H1 (cell line): ENCODE data around the gene UBL4A.

Source experiments
- BRCA1 ChIP-seq: IDR thresholded peaks from 2 replicates; pipeline ENCODE4 v1.6.1; 2012; ENCODE audit warnings: low read depth, low read length, improper control_type of control experiment
- CEBPB ChIP-seq: IDR thresholded peaks from 2 replicates; pipeline ENCODE4 v1.6.1; 2012; ENCODE audit warnings: low read depth, low read length
- CREB1 ChIP-seq: IDR thresholded peaks from 2 replicates; pipeline ENCODE4 v1.6.1; 2012; ENCODE audit warnings: inconsistent platforms
- JUND ChIP-seq: IDR thresholded peaks from 2 replicates; pipeline ENCODE4 v1.6.1; 2011; ENCODE audit warnings: mild to moderate bottlenecking, improper control_type of control experiment, low read length
- POLR2A ChIP-seq, 2 experiments: IDR thresholded peaks; 1 replicate in 1 of 2; 2 replicates in 1 of 2; pipeline ENCODE4 v1.6.1; 2011; ENCODE audit warnings: low read depth in 2 of 2, low read length in 2 of 2, mild to moderate bottlenecking in 2 of 2; ENCODE audit errors: control extremely low read depth in 1 of 2
- POLR2AphosphoS5 ChIP-seq: IDR thresholded peaks from 2 replicates; pipeline ENCODE4 v1.6.1; 2011; ENCODE audit warnings: low read depth, low read length
- POU5F1 ChIP-seq: IDR thresholded peaks from 2 replicates; pipeline ENCODE4 v1.6.1; 2011; ENCODE audit warnings: low read depth, mild to moderate bottlenecking, low read length, moderate library complexity
- TAF1 ChIP-seq: IDR thresholded peaks from 2 replicates; pipeline ENCODE4 v1.6.1; 2011; ENCODE audit warnings: mild to moderate bottlenecking, low read depth, low read length
- YY1 ChIP-seq: IDR thresholded peaks from 2 replicates; pipeline ENCODE4 v1.6.1; 2011; ENCODE audit warnings: low read depth, mild to moderate bottlenecking, low read length
- ZNF274 ChIP-seq: IDR thresholded peaks from 2 replicates; pipeline ENCODE4 v1.7.0; 2012; ENCODE audit warnings: low read length, borderline replicate concordance; ENCODE audit errors: extremely low read depth
- TF ChIP-seq, protein P1 (sequence below), 3 experiments: IDR thresholded peaks; 1 replicate in 2 of 3; 2 replicates in 1 of 3; pipeline versions ENCODE4 v1.5.1 to v1.6.1; 2011; ENCODE audit warnings: low read length in 3 of 3, mild to moderate bottlenecking in 3 of 3, inconsistent platforms in 2 of 3, low read depth in 1 of 3, moderate library complexity in 1 of 3; ENCODE audit not compliant: insufficient read depth in 1 of 3; ENCODE audit errors: control extremely low read depth in 1 of 3

DNA sequence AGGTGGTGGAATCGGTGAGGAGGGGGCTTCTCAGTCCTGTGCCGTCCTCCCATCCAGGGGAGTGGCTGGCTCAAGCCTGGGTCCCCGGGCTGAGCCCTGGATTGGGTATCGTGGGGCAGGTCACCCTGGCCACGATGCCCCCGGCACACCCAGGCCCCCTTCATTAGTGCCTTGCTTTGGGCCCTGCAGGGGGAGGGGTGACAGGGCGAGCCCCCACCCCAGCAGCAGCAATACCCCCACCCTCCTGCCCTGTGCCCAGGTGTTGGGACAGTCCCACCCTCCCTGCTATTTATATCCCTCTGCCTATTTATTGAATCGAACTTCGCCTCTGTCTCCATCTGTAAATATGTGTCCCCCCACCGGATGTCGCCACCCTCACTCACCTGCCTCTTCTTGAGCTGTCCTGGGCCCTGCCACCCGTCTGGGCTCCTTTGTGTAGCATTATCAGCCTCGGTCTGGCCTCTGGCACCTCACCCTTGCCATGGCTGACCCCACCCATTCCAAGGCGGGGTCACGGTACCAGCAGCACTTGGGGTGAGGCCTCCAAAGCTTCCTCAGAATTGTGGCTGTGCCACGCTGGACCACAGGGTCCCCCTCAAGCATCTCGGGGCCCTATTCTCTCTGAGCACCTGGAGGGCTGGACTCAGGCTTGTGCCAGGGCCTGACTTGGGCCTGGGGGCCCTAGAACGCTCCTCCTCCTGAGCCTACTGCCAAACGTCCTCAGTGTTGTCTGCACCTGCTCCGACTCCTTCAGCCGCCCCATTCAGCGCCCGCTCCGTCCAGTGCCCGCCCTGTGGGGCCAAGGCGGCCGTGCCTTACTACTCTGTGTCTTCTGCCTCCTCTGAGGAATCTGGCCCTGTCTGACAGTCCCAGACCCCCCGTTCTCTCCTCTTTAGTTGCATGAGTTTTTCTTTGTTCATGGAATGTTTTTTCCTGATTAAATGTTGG lies 13.5 kb downstream of the UBL4A start:
- TF ChIP-seq CREB1 (no peak), ZNF274 (no peak), BRCA1 (no peak), POLR2AphosphoS5 (no peak), CEBPB (no peak), POLR2A (IDR thresholded peaks at IDR 0.05; ENCODE audit: control extremely low read depth in 1 of 2, low read depth in 2 of 2, low read length in 2 of 2) (no peak), YY1 (no peak), TAF1 (no peak), JUND (no peak), POU5F1 (no peak)
- TF ChIP-seq, protein P1, sequence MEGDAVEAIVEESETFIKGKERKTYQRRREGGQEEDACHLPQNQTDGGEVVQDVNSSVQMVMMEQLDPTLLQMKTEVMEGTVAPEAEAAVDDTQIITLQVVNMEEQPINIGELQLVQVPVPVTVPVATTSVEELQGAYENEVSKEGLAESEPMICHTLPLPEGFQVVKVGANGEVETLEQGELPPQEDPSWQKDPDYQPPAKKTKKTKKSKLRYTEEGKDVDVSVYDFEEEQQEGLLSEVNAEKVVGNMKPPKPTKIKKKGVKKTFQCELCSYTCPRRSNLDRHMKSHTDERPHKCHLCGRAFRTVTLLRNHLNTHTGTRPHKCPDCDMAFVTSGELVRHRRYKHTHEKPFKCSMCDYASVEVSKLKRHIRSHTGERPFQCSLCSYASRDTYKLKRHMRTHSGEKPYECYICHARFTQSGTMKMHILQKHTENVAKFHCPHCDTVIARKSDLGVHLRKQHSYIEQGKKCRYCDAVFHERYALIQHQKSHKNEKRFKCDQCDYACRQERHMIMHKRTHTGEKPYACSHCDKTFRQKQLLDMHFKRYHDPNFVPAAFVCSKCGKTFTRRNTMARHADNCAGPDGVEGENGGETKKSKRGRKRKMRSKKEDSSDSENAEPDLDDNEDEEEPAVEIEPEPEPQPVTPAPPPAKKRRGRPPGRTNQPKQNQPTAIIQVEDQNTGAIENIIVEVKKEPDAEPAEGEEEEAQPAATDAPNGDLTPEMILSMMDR (IDR thresholded peaks at IDR 0.05; ENCODE audit: control extremely low read depth in 1 of 3, insufficient read depth in 1 of 3, low read depth in 1 of 3, low read length in 3 of 3): no peak; a peak in 1 of 4 replicates
